ENCODE results near the gene ELFN1.

The ELFN1 gene

GRCh38 chr7:1668396-1669063 lies 1.5 kb upstream of the ELFN1 start:
- no peak overlapping the region for H3K4me3 ChIP-seq (ENCODE audit: low read depth, low read length)
- TF ChIP-seq, protein P1, sequence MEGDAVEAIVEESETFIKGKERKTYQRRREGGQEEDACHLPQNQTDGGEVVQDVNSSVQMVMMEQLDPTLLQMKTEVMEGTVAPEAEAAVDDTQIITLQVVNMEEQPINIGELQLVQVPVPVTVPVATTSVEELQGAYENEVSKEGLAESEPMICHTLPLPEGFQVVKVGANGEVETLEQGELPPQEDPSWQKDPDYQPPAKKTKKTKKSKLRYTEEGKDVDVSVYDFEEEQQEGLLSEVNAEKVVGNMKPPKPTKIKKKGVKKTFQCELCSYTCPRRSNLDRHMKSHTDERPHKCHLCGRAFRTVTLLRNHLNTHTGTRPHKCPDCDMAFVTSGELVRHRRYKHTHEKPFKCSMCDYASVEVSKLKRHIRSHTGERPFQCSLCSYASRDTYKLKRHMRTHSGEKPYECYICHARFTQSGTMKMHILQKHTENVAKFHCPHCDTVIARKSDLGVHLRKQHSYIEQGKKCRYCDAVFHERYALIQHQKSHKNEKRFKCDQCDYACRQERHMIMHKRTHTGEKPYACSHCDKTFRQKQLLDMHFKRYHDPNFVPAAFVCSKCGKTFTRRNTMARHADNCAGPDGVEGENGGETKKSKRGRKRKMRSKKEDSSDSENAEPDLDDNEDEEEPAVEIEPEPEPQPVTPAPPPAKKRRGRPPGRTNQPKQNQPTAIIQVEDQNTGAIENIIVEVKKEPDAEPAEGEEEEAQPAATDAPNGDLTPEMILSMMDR (IDR thresholded peaks at IDR 0.05; ENCODE audit: low read depth, low read length) = no peak

DNA sequence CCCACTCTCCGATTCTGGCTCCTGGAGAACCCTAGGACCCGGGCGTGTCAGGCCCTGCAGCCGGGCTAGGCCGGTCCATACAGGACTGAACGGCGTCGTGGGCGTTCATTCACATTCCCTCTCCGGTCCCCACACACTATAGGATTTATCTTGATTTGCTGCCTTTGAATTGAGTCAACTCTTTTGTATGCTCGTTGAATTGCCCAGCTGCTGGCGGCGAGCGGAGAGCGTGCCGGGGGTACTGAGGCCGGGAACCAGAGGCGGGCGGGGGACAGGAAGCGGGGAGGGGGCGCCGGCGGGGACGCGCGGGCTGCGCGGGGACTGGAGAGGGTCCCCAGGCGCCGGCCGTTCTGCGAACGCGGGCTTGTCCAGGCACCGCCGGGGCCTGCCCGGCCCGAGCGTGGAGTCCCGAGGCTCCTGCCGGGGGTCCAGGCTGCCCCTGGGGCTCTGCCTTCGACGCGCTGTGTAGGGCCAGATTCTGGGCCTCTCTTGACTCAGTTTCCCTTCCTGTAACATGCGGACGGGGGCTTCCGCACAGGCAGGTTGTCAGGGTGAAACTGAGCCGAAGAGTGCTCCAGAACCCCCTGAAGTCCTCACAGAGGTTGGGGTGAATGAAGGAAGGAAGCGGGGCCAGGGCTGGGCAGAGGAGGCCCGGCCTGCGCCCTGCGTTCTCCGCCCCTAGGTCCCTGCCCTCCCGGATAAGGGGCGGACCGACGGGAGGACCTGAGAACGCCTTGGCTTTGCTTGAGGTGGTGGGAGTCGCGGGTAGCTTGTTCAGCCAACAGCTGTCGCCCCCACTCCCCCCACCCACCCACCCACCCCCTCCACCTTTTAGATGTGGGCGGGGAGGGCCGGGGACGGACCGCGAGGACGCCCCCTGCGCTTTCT lies 769 bp upstream of the ELFN1 start:
- TF ChIP-seq, protein P1 (IDR thresholded peaks at IDR 0.05; ENCODE audit: low read depth, low read length) = no peak
- no peak overlapping the region for H3K4me3 ChIP-seq (ENCODE audit: low read depth, low read length)

GRCh38 chr7:1670894-1671593 lies 967 bp downstream of the ELFN1 start:
- TF ChIP-seq, protein P1 (IDR thresholded peaks at IDR 0.05; ENCODE audit: low read depth, low read length) = no peak

DNA sequence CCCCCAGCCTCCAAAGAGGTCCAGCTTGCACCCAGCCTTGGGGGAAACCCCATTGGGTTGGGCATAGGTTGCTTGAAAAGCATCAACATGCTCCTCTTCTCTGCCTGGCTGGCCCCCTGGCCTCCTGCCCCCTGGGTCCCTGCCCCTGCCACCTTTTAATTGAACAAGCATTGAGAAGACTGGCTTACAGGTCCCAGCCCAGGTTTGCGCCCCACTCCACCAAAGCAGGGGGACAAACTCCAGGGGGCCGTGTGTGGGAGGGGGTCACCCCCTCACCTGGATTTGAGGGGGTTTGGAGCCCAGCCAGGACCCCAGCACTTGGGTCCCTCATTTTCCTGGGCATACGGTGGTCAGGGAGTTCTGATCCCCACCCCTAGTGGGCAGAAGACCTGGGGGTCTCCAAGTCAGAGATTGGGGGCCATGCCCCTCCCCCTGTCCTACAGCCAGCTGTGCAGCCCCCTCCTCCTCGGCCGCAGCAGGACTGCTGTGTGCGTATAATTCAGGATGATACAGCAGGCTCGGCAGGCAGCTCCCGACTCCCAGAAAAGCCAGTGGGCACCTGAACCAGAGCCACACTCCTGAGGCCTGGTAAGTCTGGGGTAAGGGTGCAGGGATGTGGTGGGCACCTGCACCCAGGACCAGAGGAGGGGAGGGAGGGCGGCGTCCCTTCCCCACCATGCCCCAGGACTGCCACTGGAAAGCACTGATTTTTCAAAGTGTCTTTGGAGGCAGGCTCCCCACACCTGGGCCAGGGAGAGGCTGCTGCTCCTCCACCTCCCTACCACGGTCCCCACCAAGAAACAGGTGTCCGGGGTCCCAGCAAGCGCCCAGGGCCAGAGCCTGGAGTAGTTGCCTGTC lies 1.7 kb downstream of the ELFN1 start:
- TF ChIP-seq, protein P1 (IDR thresholded peaks at IDR 0.05; ENCODE audit: low read depth, low read length) = no peak
- no peak overlapping the region for H3K4me3 ChIP-seq (ENCODE audit: low read depth, low read length)

More at GRCh38 chr7:1670894-1671593, 967 bp downstream of the ELFN1 start:
- H3K4me3 ChIP-seq (ENCODE audit: low read depth, low read length) = no peak overlapping the region

GRCh38 chr7:1672851-1673486 lies 2.9 kb downstream of the ELFN1 start:
- H3K4me3 ChIP-seq (ENCODE audit: low read depth, low read length) = no peak overlapping the region
- TF ChIP-seq, protein P1 (IDR thresholded peaks at IDR 0.05; ENCODE audit: low read depth, low read length) = no peak

GRCh38 chr7:1673581-1674118 lies 3.6 kb downstream of the ELFN1 start:
- H3K4me3 ChIP-seq (ENCODE audit: low read depth, low read length) = no peak overlapping the region
- TF ChIP-seq, protein P1 (IDR thresholded peaks at IDR 0.05; ENCODE audit: low read depth, low read length) = no peak
